HG03280 (cell line): ENCODE data around the gene USP12.
A peak's percentile ranks its signal among the peaks of the same experiment; 100 is the strongest.
"Not testable (repeated sequence)": the region's sequence is repeated elsewhere in the genome, so short reads cannot be mapped to it uniquely, and the experiment has no call there.

Experiments
- ATAC-seq: cut with Tn5 transposase; IDR thresholded peaks from one replicate; pipeline ENCODE4 v1.9.1; 2021; ENCODE audit warnings: mild to moderate bottlenecking, moderate library complexity; ENCODE audit not compliant: unreplicated experiment

Gene USP12

GRCh38 chr13:27080018-27080948 is 91.3 kb downstream of the USP12 start:
- no peak for ATAC-seq

- no peak for ATAC-seq
These were observed 92.1 kb downstream of the USP12 start for GRCh38 chr13:27079421-27079958.

GRCh38 chr13:27077451-27077850 is 94.2 kb downstream of the USP12 start:
- no peak for ATAC-seq

GRCh38 chr13:27076421-27076820 is 95.2 kb downstream of the USP12 start:
- no peak for ATAC-seq

- no peak for ATAC-seq
These were observed 98.4 kb downstream of the USP12 start for GRCh38 chr13:27073186-27073585.

GRCh38 chr13:27066123-27066522 is 105.5 kb downstream of the USP12 start:
- ATAC-seq = not testable (repeated sequence)

- no peak for ATAC-seq
These were observed 106.0 kb downstream of the USP12 start for GRCh38 chr13:27065582-27065981.

GRCh38 chr13:27064252-27064995 is 107.2 kb downstream of the USP12 start:
- no peak for ATAC-seq

GRCh38 chr13:27057817-27058216 is 113.8 kb downstream of the USP12 start:
- ATAC-seq = no peak

GRCh38 chr13:27055526-27055925 is 116.1 kb downstream of the USP12 start:
- ATAC-seq = no peak

GRCh38 chr13:27054760-27055159 is 116.9 kb downstream of the USP12 start:
- no peak for ATAC-seq

GRCh38 chr13:27053902-27054595 is 117.6 kb downstream of the USP12 start:
- no peak for ATAC-seq

GRCh38 chr13:27053210-27053884 is 118.3 kb downstream of the USP12 start:
- no peak for ATAC-seq

GRCh38 chr13:27052551-27053208 is 118.9 kb downstream of the USP12 start:
- no peak for ATAC-seq

- ATAC-seq = no peak
These were observed 124.5 kb downstream of the USP12 start for GRCh38 chr13:27047081-27047480.

- peak; percentile 78 for ATAC-seq
These were observed 126.6 kb downstream of the USP12 start for GRCh38 chr13:27044837-27045570.

- no peak for ATAC-seq
These were observed 128.6 kb downstream of the USP12 start for GRCh38 chr13:27043013-27043412.

- no peak for ATAC-seq
These were observed 130.3 kb downstream of the USP12 start for GRCh38 chr13:27041341-27041740.

- ATAC-seq = no peak
These were observed 130.8 kb downstream of the USP12 start for GRCh38 chr13:27040826-27041108.
